ENCODE data around the gene ALMS1. TPM values are rescaled to one million over a fixed set of nuclear protein-coding genes. Genes with fewer than 3 reads are reported as not detected.

The ALMS1 gene
- 9.0 and 14.4 TPM in 2 replicates for total RNA-seq

GRCh38 chr2:73385504-73386341 is at the start of gene ALMS1:
TSS of gene ALMS1 (plus strand) at chr2:73385836. CDS start at chr2:73385869, 33 bp downstream.

GRCh38 chr2:73642338-73643018 is 256.8 kb downstream of the ALMS1 start, which contains the start of gene NAT8:
TSS of gene NAT8 (minus strand) at chr2:73642422. CDS start at chr2:73641628, 794 bp downstream.

Other genes starting within 250 kb of the ALMS1 start
- gene NOTO, start 183.3 kb upstream of the ALMS1 start, total RNA-seq, result not detected in 2 replicates
- gene SMYD5, start 171.6 kb upstream of the ALMS1 start, total RNA-seq, result 13.5 and 23.4 TPM in 2 replicates
- gene PRADC1, start 152.6 kb upstream of the ALMS1 start, total RNA-seq, result 11.8 and 46.8 TPM in 2 replicates
- 304 and 651 TPM in 2 replicates for gene CCT7, start 151.5 kb upstream of the ALMS1 start, total RNA-seq
- gene FBXO41, start 101.4 kb upstream of the ALMS1 start, total RNA-seq, result 0.38 and 1.1 TPM in 2 replicates
- not detected in 2 replicates for gene EGR4, start 92.3 kb upstream of the ALMS1 start, total RNA-seq

Data from regular cardiac myocyte (primary cell).